K562 (cell line): ENCODE results near the gene MARVELD1. TPM values are rescaled to one million over a fixed set of nuclear protein-coding genes. Genes with fewer than 3 reads are reported as not detected.

ENCODE experiments used
- ATF1 ChIP-seq, 2 experiments: fragments of 450-650 bp in 1 of 2; IDR thresholded peaks; 2 replicates each; pipeline ENCODE4 v1.6.1; 2016; ENCODE audit warnings: missing compliant biosample characterization in 1 of 2, missing genetic modification characterization in 1 of 2
- CBFA2T2 ChIP-seq: fragments of 450-650 bp; conservative IDR thresholded peaks from 2 replicates; pipeline ENCODE4 v1.6.1; 2017; ENCODE audit warnings: mild to moderate bottlenecking
- CREB1 ChIP-seq, 2 experiments: sonication (generic) in 1 of 2; formaldehyde crosslinking in 1 of 2; IDR thresholded peaks; 2 replicates each; pipeline versions ENCODE4 v1.6.1 to v1.8.0; 2012 to 2022; ENCODE audit warnings: inconsistent platforms in 1 of 2, mild to moderate bottlenecking in 1 of 2, missing genetic modification reagents in 1 of 2, moderate library complexity in 1 of 2
- E2F5 ChIP-seq: sonication (generic); formaldehyde crosslinking; IDR thresholded peaks from 2 replicates; pipeline ENCODE4 v1.8.0; 2022; ENCODE audit warnings: mild to moderate bottlenecking, missing genetic modification reagents
- FOXK2 ChIP-seq, 2 experiments: fragments of 450-650 bp; IDR thresholded peaks in 1 of 2; conservative IDR thresholded peaks in 1 of 2; 2 replicates each; pipeline ENCODE4 v1.6.1; 2016; ENCODE audit warnings: low read depth in 2 of 2, mild to moderate bottlenecking in 1 of 2
- GTF3C2 ChIP-seq: IDR thresholded peaks from 3 replicates; pipeline ENCODE4 v1.6.1; 2011; ENCODE audit warnings: borderline replicate concordance, mild to moderate bottlenecking, moderate library complexity; ENCODE audit not compliant: insufficient read length; ENCODE audit errors: extremely low read depth
- HDAC2 ChIP-seq: fragments of 450-650 bp; IDR thresholded peaks from 2 replicates; pipeline ENCODE4 v1.6.1; 2016; ENCODE audit warnings: mild to moderate bottlenecking
- HIVEP1 ChIP-seq: fragments of 250-450 bp; sonication (Bioruptor Pico); IDR thresholded peaks from 2 replicates; pipeline ENCODE4 v1.4.0; 2020; ENCODE audit warnings: mild to moderate bottlenecking
- HMBOX1 ChIP-seq: sonication (generic); IDR thresholded peaks from 2 replicates; pipeline ENCODE4 v1.6.1; 2016
- KDM2B ChIP-seq: fragments of 250-450 bp; sonication (Bioruptor Pico); IDR thresholded peaks from 2 replicates; pipeline ENCODE4 v1.8.0; 2021; ENCODE audit warnings: mild to moderate bottlenecking, moderate library complexity
- NBN ChIP-seq: fragments of 450-650 bp; IDR thresholded peaks from 2 replicates; pipeline ENCODE4 v1.6.1; 2016; ENCODE audit warnings: low read depth, mild to moderate bottlenecking
- NCOA1 ChIP-seq: fragments of 450-650 bp; IDR thresholded peaks from 2 replicates; pipeline ENCODE4 v1.6.1; 2016; ENCODE audit warnings: low read depth
- PHB ChIP-seq: fragments of 250-450 bp; sonication (Bioruptor Pico); IDR thresholded peaks from 2 replicates; pipeline ENCODE4 v1.5.0; 2021
- PML ChIP-seq: IDR thresholded peaks from 2 replicates; pipeline ENCODE4 v1.6.1; 2012; ENCODE audit warnings: low read length, inconsistent platforms
- POLR3G ChIP-seq: IDR thresholded peaks from 2 replicates; pipeline ENCODE4 v1.6.1; 2011; ENCODE audit not compliant: insufficient read length, insufficient replicate concordance; ENCODE audit errors: extremely low read depth
- SMAD4 ChIP-seq: fragments of 250-450 bp; sonication (Bioruptor Pico); conservative IDR thresholded peaks from 2 replicates; pipeline ENCODE4 v1.8.0; 2021; ENCODE audit warnings: inconsistent platforms, mild to moderate bottlenecking, moderate library complexity
- TOE1 ChIP-seq, 2 experiments: fragments of 450-650 bp in 1 of 2; sonication (generic) in 1 of 2; formaldehyde crosslinking in 1 of 2; IDR thresholded peaks; 2 replicates each; pipeline versions ENCODE4 v1.7.1 to v1.8.0; 2016 to 2022; ENCODE audit warnings: borderline replicate concordance in 2 of 2, mild to moderate bottlenecking in 2 of 2, antibody characterized with exemption in 1 of 2, inconsistent platforms in 1 of 2, low read depth in 1 of 2, missing genetic modification reagents in 1 of 2, moderate library complexity in 1 of 2
- TRIM25 ChIP-seq: fragments of 450-650 bp; IDR thresholded peaks from 2 replicates; pipeline ENCODE4 v1.7.0; 2016; ENCODE audit warnings: borderline replicate concordance
- USF2 ChIP-seq: sonication (generic); formaldehyde crosslinking; IDR thresholded peaks from 2 replicates; pipeline ENCODE4 v1.5.0; 2020; ENCODE audit warnings: missing genetic modification reagents
- ZNF197 ChIP-seq: fragments of 200-800 bp; sonication (Bioruptor generic); IDR thresholded peaks from 2 replicates; pipeline ENCODE4 v1.6.1; 2016; ENCODE audit warnings: low read depth, missing genetic modification characterization, missing compliant biosample characterization
- polyA plus RNA-seq, 8 experiments: library from polyadenylated mRNA; depleted of rRNA in 4 of 8; stranded (reverse) in 5 of 8; unstranded in 3 of 8; fragments of >200 nt; fragmentation: Nextera tagmentation in 2 of 8; fragmentation: Illumina TruSeq in 1 of 8; extraction: Ambion mirVana in 2 of 8; extraction: Trizol in 1 of 8; gene quantifications; 2 replicates each; pipeline versions ENCODE4 v1.2.1 to v1.2.3, GENCODE V29; 2011 to 2014; ENCODE audit warnings: inconsistent platforms in 1 of 8, missing spikeins in 1 of 8
- total RNA-seq, 7 experiments: library from RNA; depleted of rRNA in 6 of 7; stranded (reverse); fragments of >200 nt in 6 of 7; fragmentation: Illumina TruSeq in 2 of 7; extraction: Trizol in 2 of 7; gene quantifications; 2 replicates each; pipeline versions ENCODE4 v1.2.1 to v1.2.3, GENCODE V29; 2011 to 2021; ENCODE audit warnings: low replicate concordance in 1 of 7

The MARVELD1 gene
- total and polyA plus RNA-seq, 9 of the 15 experiments (the other 6 are each of a cell fraction or from before 2014, with no cell fraction given): 2.7 to 12.5 (median 5.3) TPM

- peak; percentile 64; the same call in 1 of the 2 replicates for TF ChIP-seq HMBOX1
- TF ChIP-seq TRIM25: no peak
- TF ChIP-seq GTF3C2: no peak
- TF ChIP-seq NBN: peak; percentile 48; the same call in 1 of the 2 replicates
- no peak for TF ChIP-seq POLR3G
- peak; percentile 88 for TF ChIP-seq PML
- no peak for TF ChIP-seq KDM2B (CRISPR knock-in tag)
- TF ChIP-seq ZNF197 (CRISPR knock-in tag): no peak
- TF ChIP-seq HDAC2: peak; percentile 91
- TF ChIP-seq USF2 (CRISPR knock-in tag): no peak
- TF ChIP-seq CREB1 (IDR thresholded peaks at IDR 0.05): peak; percentile 34; the same call in 1 of the 2 replicates
- no peak for TF ChIP-seq CREB1 (CRISPR knock-in tag; IDR thresholded peaks at IDR 0.05)
- no peak for TF ChIP-seq PHB
- peak; percentile 61; the same call in 1 of the 2 replicates for TF ChIP-seq SMAD4 (CRISPR knock-in tag)
- no peak for TF ChIP-seq HIVEP1 (CRISPR knock-in tag)
- TF ChIP-seq NCOA1: peak; percentile 67; the same call in 1 of the 2 replicates
- peak; percentile 92 for TF ChIP-seq CBFA2T2
- peak; percentile 57 to 69; a peak in 3 of 4 replicates for TF ChIP-seq FOXK2 (conservative IDR thresholded peaks at IDR 0.05 in 1 of 2, IDR thresholded peaks at IDR 0.05 in 1 of 2; ENCODE audit: low read depth in 2 of 2)
- TF ChIP-seq E2F5 (CRISPR knock-in tag): no peak
- TF ChIP-seq ATF1 (CRISPR knock-in tag; IDR thresholded peaks at IDR 0.05): no peak
- TF ChIP-seq ATF1 (tag; IDR thresholded peaks at IDR 0.05): peak; percentile 30; the same call in 1 of the 2 replicates
- 0 out of 2 replicates have a peak, but pooled peaks have one; percentile 51 for TF ChIP-seq TOE1 (IDR thresholded peaks at IDR 0.05; ENCODE audit: borderline replicate concordance)
- TF ChIP-seq TOE1 (CRISPR knock-in tag; IDR thresholded peaks at IDR 0.05; ENCODE audit: borderline replicate concordance, low read depth): no peak
Measured at GRCh38 chr10:97664282-97664850, 49.2 kb upstream of the MARVELD1 start (continued).
